ENCODE data around the gene C1QTNF7.

Gene C1QTNF7

GRCh38 chr4:15455290-15455689, 27.5 kb downstream of the C1QTNF7 start:
- Histone ChIP-seq H3F3A (ENCODE audit: control insufficient read depth, insufficient read depth) (no peaks in the 10 kb centered on the region), H3K4me3 (ENCODE audit: low read length) (no peak overlapping the region), H3K36me3 (ENCODE audit: control insufficient read depth, low read length) (no peaks in the 10 kb centered on the region), H3K27ac (ENCODE audit: low read depth, low read length) (no peak overlapping the region), H3K4me2 (ENCODE audit: low read length) (no peak overlapping the region), H4K20me1 (ENCODE audit: control insufficient read depth, insufficient read depth, low read depth, low read length) (no peaks in the 10 kb centered on the region), H3K27me3 (ENCODE audit: control insufficient read depth, low read length) (peaks cover 14% of the 10 kb centered on the region; the same call in 1 of the 2 replicates), H3K9me3 (ENCODE audit: control insufficient read depth, insufficient read depth, low read length) (no peaks in the 10 kb centered on the region), H3K79me2 (ENCODE audit: control insufficient read depth, low read length) (no peaks in the 10 kb centered on the region), H3K9me2 (replicated peaks; ENCODE audit: control insufficient read depth, low read length) (no peaks in the 10 kb centered on the region), H3K4me1 (ENCODE audit: control insufficient read depth, low read length) (peaks cover 11% of the 10 kb centered on the region)
- TF ChIP-seq EZH2phosphoT487 (IDR thresholded peaks at IDR 0.05; ENCODE audit: borderline replicate concordance, low read length) (no peak), CTCF (IDR thresholded peaks at IDR 0.05; ENCODE audit: low read depth, low read length, poor library complexity, severe bottlenecking) (no peak)

DNA sequence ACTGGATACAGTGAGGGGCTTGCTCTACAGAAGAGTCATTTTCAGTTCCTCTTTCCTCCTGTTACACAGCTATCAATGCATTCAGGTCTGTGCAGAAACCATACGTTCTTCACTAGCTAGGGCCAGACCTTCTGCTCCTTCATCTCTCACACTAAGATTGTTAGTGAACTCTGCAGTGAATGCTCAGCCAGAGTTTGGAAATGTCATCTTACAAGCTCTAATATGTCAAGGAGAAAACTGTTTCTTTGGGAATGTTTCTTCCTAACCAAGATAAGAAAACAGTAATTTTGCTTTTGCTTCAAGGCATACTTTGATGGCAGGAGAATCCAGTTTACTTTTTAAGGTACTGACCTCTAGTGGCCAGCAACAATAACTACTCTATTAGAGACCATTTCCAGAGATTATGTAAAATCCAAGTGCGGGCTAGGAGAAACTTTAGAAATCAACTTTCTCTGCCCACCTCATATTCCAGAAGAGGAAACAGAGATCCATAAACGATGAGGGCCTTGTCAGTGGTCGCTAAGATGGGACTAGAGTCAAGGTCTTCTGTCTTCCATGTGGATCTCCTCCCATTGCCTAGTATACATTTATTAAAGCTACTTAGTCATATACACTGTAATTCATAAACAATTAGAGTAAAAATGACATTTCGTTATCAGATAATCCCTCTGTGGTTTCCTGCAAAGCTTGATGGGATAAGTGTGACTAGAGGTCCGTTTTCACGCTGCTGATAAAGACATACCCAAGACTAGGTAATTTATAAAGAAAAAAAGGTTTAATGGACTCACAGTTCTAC, 29.8 kb downstream of the C1QTNF7 start:
- Histone ChIP-seq H3K27ac (ENCODE audit: low read depth, low read length) (no peak overlapping the region), H3K27me3 (ENCODE audit: control insufficient read depth, low read length) (peaks cover 28% of the 10 kb centered on the region), H3K36me3 (ENCODE audit: control insufficient read depth, low read length) (no peaks in the 10 kb centered on the region), H3K4me1 (ENCODE audit: control insufficient read depth, low read length) (peaks cover 11% of the 10 kb centered on the region), H3K9me2 (replicated peaks; ENCODE audit: control insufficient read depth, low read length) (no peaks in the 10 kb centered on the region), H3K4me3 (ENCODE audit: low read length) (no peak overlapping the region), H3K9me3 (ENCODE audit: control insufficient read depth, insufficient read depth, low read length) (no peaks in the 10 kb centered on the region), H3F3A (ENCODE audit: control insufficient read depth, insufficient read depth) (no peaks in the 10 kb centered on the region), H3K4me2 (ENCODE audit: low read length) (peak overlapping the region; percentile 54), H3K79me2 (ENCODE audit: control insufficient read depth, low read length) (no peaks in the 10 kb centered on the region), H4K20me1 (ENCODE audit: control insufficient read depth, insufficient read depth, low read depth, low read length) (no peaks in the 10 kb centered on the region)
- TF ChIP-seq EZH2phosphoT487 (IDR thresholded peaks at IDR 0.05; ENCODE audit: borderline replicate concordance, low read length): no peak
- TF ChIP-seq CTCF (IDR thresholded peaks at IDR 0.05; ENCODE audit: low read depth, low read length, poor library complexity, severe bottlenecking): peak; percentile 85

- Histone ChIP-seq H3K36me3 (ENCODE audit: control insufficient read depth, low read length) (no peaks in the 10 kb centered on the region), H3K27me3 (ENCODE audit: control insufficient read depth, low read length) (peaks cover 28% of the 10 kb centered on the region), H3F3A (ENCODE audit: control insufficient read depth, insufficient read depth) (no peaks in the 10 kb centered on the region), H4K20me1 (ENCODE audit: control insufficient read depth, insufficient read depth, low read depth, low read length) (no peaks in the 10 kb centered on the region), H3K9me2 (replicated peaks; ENCODE audit: control insufficient read depth, low read length) (no peaks in the 10 kb centered on the region), H3K9me3 (ENCODE audit: control insufficient read depth, insufficient read depth, low read length) (no peaks in the 10 kb centered on the region), H3K4me3 (ENCODE audit: low read length) (no peak overlapping the region), H3K27ac (ENCODE audit: low read depth, low read length) (no peak overlapping the region), H3K79me2 (ENCODE audit: control insufficient read depth, low read length) (no peaks in the 10 kb centered on the region), H3K4me2 (ENCODE audit: low read length) (no peak overlapping the region), H3K4me1 (ENCODE audit: control insufficient read depth, low read length) (peaks cover 11% of the 10 kb centered on the region)
- no peak for TF ChIP-seq CTCF (IDR thresholded peaks at IDR 0.05; ENCODE audit: low read depth, low read length, poor library complexity, severe bottlenecking)
- no peak for TF ChIP-seq EZH2phosphoT487 (IDR thresholded peaks at IDR 0.05; ENCODE audit: borderline replicate concordance, low read length)
Measured at GRCh38 chr4:15458616-15459015, 30.8 kb downstream of the C1QTNF7 start.
